Fibroblast of lung (primary cell): ENCODE results near the gene BAMBI. TPM values are rescaled to one million over a fixed set of nuclear protein-coding genes. Genes with fewer than 3 reads are reported as not detected.

ENCODE experiments used
- DNase-seq, 2 donors: peaks; one replicate each; pipeline versions ENCODE4 v3.0.0 to v3.0.0-alpha.2; 2010; ENCODE audit warnings: low read depth in 2 of 2
- H2AFZ ChIP-seq: 2 replicates; pipeline ENCODE4 v1.5.1; 2012; ENCODE audit warnings: low read length, control low read depth, inconsistent platforms
- H3K27ac ChIP-seq: 2 replicates; pipeline ENCODE4 v1.5.1; 2011; ENCODE audit warnings: low read length, control low read depth; ENCODE audit not compliant: insufficient read depth
- H3K27me3 ChIP-seq: 2 replicates; pipeline ENCODE4 v1.5.1; 2011; ENCODE audit warnings: mild to moderate bottlenecking, low read length; ENCODE audit not compliant: control insufficient read depth, insufficient read depth
- H3K36me3 ChIP-seq: 2 replicates; pipeline ENCODE4 v1.5.1; 2011; ENCODE audit warnings: low read length; ENCODE audit not compliant: control insufficient read depth, insufficient read depth
- H3K4me1 ChIP-seq: 2 replicates; pipeline ENCODE4 v1.5.1; 2011; ENCODE audit warnings: low read length; ENCODE audit not compliant: control insufficient read depth, insufficient read depth; ENCODE audit errors: extremely low read depth
- H3K4me2 ChIP-seq: 2 replicates; pipeline ENCODE4 v1.5.1; 2011; ENCODE audit warnings: low read length, control low read depth; ENCODE audit not compliant: insufficient read depth; ENCODE audit errors: extremely low read depth
- H3K4me3 ChIP-seq, 4 experiments: fragments of 200-600 bp in 1 of 4; sonication (generic) in 1 of 4; replicated peaks in 1 of 4; 2 replicates each; pipeline ENCODE4 v1.5.1; 2011 to 2016; ENCODE audit warnings: low read length in 4 of 4, low read depth in 3 of 4, mild to moderate bottlenecking in 3 of 4, control low read depth in 2 of 4, inconsistent platforms in 1 of 4, mixed read lengths in 1 of 4; ENCODE audit not compliant: insufficient read depth in 1 of 4; ENCODE audit errors: control extremely low read depth in 1 of 4
- H3K79me2 ChIP-seq: 2 replicates; pipeline ENCODE4 v1.5.1; 2012; ENCODE audit warnings: mild to moderate bottlenecking, low read length, inconsistent platforms; ENCODE audit not compliant: control insufficient read depth, insufficient read depth
- H3K9ac ChIP-seq: 2 replicates; pipeline ENCODE4 v1.5.1; 2011; ENCODE audit warnings: mild to moderate bottlenecking, low read length, control low read depth; ENCODE audit not compliant: insufficient read depth
- H3K9me3 ChIP-seq: 2 replicates; pipeline ENCODE4 v1.5.1; 2012; ENCODE audit warnings: low read depth, low read length; ENCODE audit not compliant: control insufficient read depth, insufficient read depth
- H4K20me1 ChIP-seq: 2 replicates; pipeline ENCODE4 v1.5.1; 2011; ENCODE audit warnings: low read length; ENCODE audit not compliant: control insufficient read depth, insufficient read depth; ENCODE audit errors: extremely low read depth
- EZH2 ChIP-seq: IDR thresholded peaks from 2 replicates; pipeline ENCODE4 v1.5.1; 2012; ENCODE audit warnings: low read length, control low read depth, mild to moderate bottlenecking; ENCODE audit errors: missing control alignments
- polyA plus RNA-seq, 2 donors: library from polyadenylated mRNA; depleted of rRNA in 1 of 2; stranded (reverse) in 1 of 2; unstranded in 1 of 2; fragments of >200 nt; gene quantifications; 2 replicates each; pipeline ENCODE4 v1.2.1, GENCODE V29; 2011 to 2012; ENCODE audit warnings: missing spikeins in 1 of 2
- total RNA-seq: library from RNA; depleted of rRNA; stranded (reverse); fragments of >200 nt; gene quantifications from 2 replicates; pipeline ENCODE4 v1.2.1, GENCODE V29; 2014
- TF ChIP-seq, protein P1 (sequence below), 2 donors: IDR thresholded peaks in 1 of 2; conservative IDR thresholded peaks in 1 of 2; 1 replicate in 1 of 2; 2 replicates in 1 of 2; pipeline ENCODE4 v1.5.1; 2011 to 2012; ENCODE audit warnings: low read length in 2 of 2, control low read depth in 1 of 2, inconsistent platforms in 1 of 2, low read depth in 1 of 2, mild to moderate bottlenecking in 1 of 2

BAMBI gene
- total and polyA plus RNA-seq, 2 donors (not counting 1 experiment from before 2014, with no cell fraction given) = 4.6 to 17.8 TPM

GRCh38 chr10:28637346-28637745, 40.0 kb upstream of the BAMBI start:
- DNase-seq = no peak
- TF ChIP-seq, protein P1, sequence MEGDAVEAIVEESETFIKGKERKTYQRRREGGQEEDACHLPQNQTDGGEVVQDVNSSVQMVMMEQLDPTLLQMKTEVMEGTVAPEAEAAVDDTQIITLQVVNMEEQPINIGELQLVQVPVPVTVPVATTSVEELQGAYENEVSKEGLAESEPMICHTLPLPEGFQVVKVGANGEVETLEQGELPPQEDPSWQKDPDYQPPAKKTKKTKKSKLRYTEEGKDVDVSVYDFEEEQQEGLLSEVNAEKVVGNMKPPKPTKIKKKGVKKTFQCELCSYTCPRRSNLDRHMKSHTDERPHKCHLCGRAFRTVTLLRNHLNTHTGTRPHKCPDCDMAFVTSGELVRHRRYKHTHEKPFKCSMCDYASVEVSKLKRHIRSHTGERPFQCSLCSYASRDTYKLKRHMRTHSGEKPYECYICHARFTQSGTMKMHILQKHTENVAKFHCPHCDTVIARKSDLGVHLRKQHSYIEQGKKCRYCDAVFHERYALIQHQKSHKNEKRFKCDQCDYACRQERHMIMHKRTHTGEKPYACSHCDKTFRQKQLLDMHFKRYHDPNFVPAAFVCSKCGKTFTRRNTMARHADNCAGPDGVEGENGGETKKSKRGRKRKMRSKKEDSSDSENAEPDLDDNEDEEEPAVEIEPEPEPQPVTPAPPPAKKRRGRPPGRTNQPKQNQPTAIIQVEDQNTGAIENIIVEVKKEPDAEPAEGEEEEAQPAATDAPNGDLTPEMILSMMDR (conservative IDR thresholded peaks at IDR 0.05 in 1 of 2, IDR thresholded peaks at IDR 0.05 in 1 of 2; ENCODE audit: low read depth in 1 of 2, low read length in 2 of 2) = no peak
- no peak for TF ChIP-seq EZH2
- no peak overlapping the region for H3K4me3 ChIP-seq
- no peak overlapping the region for H3K9ac ChIP-seq
- no peaks in the 10 kb centered on the region for H4K20me1 ChIP-seq
- no peaks in the 10 kb centered on the region for H3K9me3 ChIP-seq
- H3K27me3 ChIP-seq = no peaks in the 10 kb centered on the region
- no peaks in the 10 kb centered on the region for H3K4me1 ChIP-seq
- no peak overlapping the region for H2AFZ ChIP-seq
- H3K27ac ChIP-seq = no peak overlapping the region
- H3K36me3 ChIP-seq = no peaks in the 10 kb centered on the region
- no peaks in the 10 kb centered on the region for H3K79me2 ChIP-seq
- no peak overlapping the region for H3K4me2 ChIP-seq

GRCh38 chr10:28638392-28638791, 38.9 kb upstream of the BAMBI start:
- TF ChIP-seq, protein P1 (conservative IDR thresholded peaks at IDR 0.05 in 1 of 2, IDR thresholded peaks at IDR 0.05 in 1 of 2; ENCODE audit: low read depth in 1 of 2, low read length in 2 of 2) = no peak
- no peak for DNase-seq
- no peak overlapping the region for H2AFZ ChIP-seq

GRCh38 chr10:28640551-28640950, 36.8 kb upstream of the BAMBI start:
- H3K27ac ChIP-seq = no peak overlapping the region
- H2AFZ ChIP-seq = no peak overlapping the region
- H3K9me3 ChIP-seq = no peaks in the 10 kb centered on the region
- no peaks in the 10 kb centered on the region for H3K27me3 ChIP-seq
- DNase-seq = no peak
- no peaks in the 10 kb centered on the region for H3K36me3 ChIP-seq
- H4K20me1 ChIP-seq = no peaks in the 10 kb centered on the region
- H3K79me2 ChIP-seq = no peaks in the 10 kb centered on the region
- no peak for TF ChIP-seq EZH2
- TF ChIP-seq, protein P1 (conservative IDR thresholded peaks at IDR 0.05 in 1 of 2, IDR thresholded peaks at IDR 0.05 in 1 of 2; ENCODE audit: low read depth in 1 of 2, low read length in 2 of 2) = no peak
- no peak overlapping the region for H3K4me2 ChIP-seq
- no peaks in the 10 kb centered on the region for H3K4me1 ChIP-seq
- H3K4me3 ChIP-seq = no peak overlapping the region
- H3K9ac ChIP-seq = no peak overlapping the region

More at GRCh38 chr10:28638392-28638791, 38.9 kb upstream of the BAMBI start:
- H3K36me3 ChIP-seq = no peaks in the 10 kb centered on the region
- H3K4me2 ChIP-seq = no peak overlapping the region
- H3K4me3 ChIP-seq = no peak overlapping the region
- H3K9ac ChIP-seq = no peak overlapping the region
- no peaks in the 10 kb centered on the region for H3K27me3 ChIP-seq
- H4K20me1 ChIP-seq = no peaks in the 10 kb centered on the region
- H3K4me1 ChIP-seq = no peaks in the 10 kb centered on the region
- H3K79me2 ChIP-seq = no peaks in the 10 kb centered on the region
- H3K27ac ChIP-seq = no peak overlapping the region
- no peaks in the 10 kb centered on the region for H3K9me3 ChIP-seq
